ENCODE measurements around the gene NONO.
"Not testable (repeated sequence)": the region's sequence is repeated elsewhere in the genome, so short reads cannot be mapped to it uniquely, and the experiment has no call there.

The NONO gene

GRCh38 chrX:71282514-71283402 lies 677 bp upstream of the NONO start:
- Histone ChIP-seq H3K9ac (peak overlapping the region; percentile 75), H3K27me3 (peaks cover 9% of the 10 kb centered on the region; the same call in 1 of the 2 replicates), H3K27ac (peak overlapping the region; percentile 81), H4K20me1 (peaks cover 40% of the 10 kb centered on the region), H3K4me1 (peaks cover 16% of the 10 kb centered on the region), H3K9me3 (0 out of 2 replicates have a peak, but pooled peaks cover 11% of the 10 kb centered on the region), H3K4me2 (peak overlapping the region; percentile 57), H3K4me3 (peak overlapping the region; percentile 49), H3K36me3 (peaks cover 6% of the 10 kb centered on the region; the same call in 1 of the 2 replicates)
- TF ChIP-seq Cebpa-rat (IDR thresholded peaks at IDR 0.05) = no peak

- peaks cover 72% of the 10 kb centered on the region for H4K20me1 ChIP-seq
- H3K4me3 ChIP-seq = peak overlapping the region; percentile 78
- TF ChIP-seq Cebpa-rat (IDR thresholded peaks at IDR 0.05) = no peak
- H3K9me3 ChIP-seq = 0 out of 2 replicates have a peak, but pooled peaks cover 11% of the 10 kb centered on the region
- no peak overlapping the region for H3K27ac ChIP-seq
- peak overlapping the region; percentile 81 for H3K4me2 ChIP-seq
- peaks cover 16% of the 10 kb centered on the region for H3K27me3 ChIP-seq
- H3K9ac ChIP-seq = 0 out of 2 replicates have a peak overlapping the region, but pooled peaks have one; percentile 98
- H3K36me3 ChIP-seq = peaks cover 35% of the 10 kb centered on the region
- peaks cover 16% of the 10 kb centered on the region for H3K4me1 ChIP-seq
Observed at GRCh38 chrX:71285929-71286328, 2.5 kb downstream of the NONO start.

GRCh38 chrX:71291381-71291780 lies 7.9 kb downstream of the NONO start:
- Histone ChIP-seq H3K9ac (no peak overlapping the region), H3K36me3 (peaks cover 89% of the 10 kb centered on the region), H3K4me2 (no peak overlapping the region), H3K9me3 (no peaks in the 10 kb centered on the region), H3K4me3 (no peak overlapping the region), H3K27ac (no peak overlapping the region), H3K27me3 (peaks cover 56% of the 10 kb centered on the region), H4K20me1 (peaks cover 100% of the 10 kb centered on the region), H3K4me1 (peaks cover 7% of the 10 kb centered on the region; the same call in 1 of the 2 replicates)
- no peak for TF ChIP-seq Cebpa-rat (IDR thresholded peaks at IDR 0.05)

GRCh38 chrX:71292669-71293365 lies 9.4 kb downstream of the NONO start:
- Histone ChIP-seq H3K9ac (no peak overlapping the region), H3K27ac (no peak overlapping the region), H3K27me3 (peaks cover 62% of the 10 kb centered on the region), H3K36me3 (peaks cover 97% of the 10 kb centered on the region), H3K4me3 (no peak overlapping the region), H3K4me2 (no peak overlapping the region), H4K20me1 (peaks cover 100% of the 10 kb centered on the region), H3K4me1 (no peaks in the 10 kb centered on the region), H3K9me3 (no peaks in the 10 kb centered on the region)
- no peak for TF ChIP-seq Cebpa-rat (IDR thresholded peaks at IDR 0.05)

GRCh38 chrX:71296806-71297205 lies 13.4 kb downstream of the NONO start:
- H3K4me3 ChIP-seq = no peak overlapping the region
- no peaks in the 10 kb centered on the region for H3K9me3 ChIP-seq
- peaks cover 100% of the 10 kb centered on the region for H4K20me1 ChIP-seq
- peaks cover 61% of the 10 kb centered on the region for H3K27me3 ChIP-seq
- TF ChIP-seq Cebpa-rat (IDR thresholded peaks at IDR 0.05) = no peak
- H3K27ac ChIP-seq = no peak overlapping the region
- H3K4me1 ChIP-seq = no peaks in the 10 kb centered on the region
- H3K36me3 ChIP-seq = peaks cover 100% of the 10 kb centered on the region
- H3K4me2 ChIP-seq = no peak overlapping the region
- H3K9ac ChIP-seq = no peak overlapping the region

- peaks cover 95% of the 10 kb centered on the region for H3K36me3 ChIP-seq
Observed at GRCh38 chrX:71298119-71298518, 14.7 kb downstream of the NONO start.

GRCh38 chrX:71300064-71300463 lies 16.6 kb downstream of the NONO start:
- Histone ChIP-seq H3K36me3 (peaks cover 90% of the 10 kb centered on the region), H4K20me1 (peaks cover 68% of the 10 kb centered on the region), H3K27me3 (peaks cover 66% of the 10 kb centered on the region)
- not testable (repeated sequence) for H3K4me3 ChIP-seq, H3K9me3 ChIP-seq, H3K9ac ChIP-seq, H3K4me1 ChIP-seq, H3K27ac ChIP-seq, H3K4me2 ChIP-seq

More at GRCh38 chrX:71298119-71298518, 14.7 kb downstream of the NONO start:
- no peaks in the 10 kb centered on the region for H3K4me1 ChIP-seq
- H3K9me3 ChIP-seq = no peaks in the 10 kb centered on the region
- no peak overlapping the region for H3K4me2 ChIP-seq
- no peak overlapping the region for H3K27ac ChIP-seq
- no peak for TF ChIP-seq Cebpa-rat (IDR thresholded peaks at IDR 0.05)
- peaks cover 87% of the 10 kb centered on the region for H4K20me1 ChIP-seq
- peaks cover 62% of the 10 kb centered on the region for H3K27me3 ChIP-seq
- H3K4me3 ChIP-seq = no peak overlapping the region
- H3K9ac ChIP-seq = no peak overlapping the region

- Histone ChIP-seq H3K27me3 (peaks cover 69% of the 10 kb centered on the region), H4K20me1 (peaks cover 64% of the 10 kb centered on the region), H3K36me3 (peaks cover 90% of the 10 kb centered on the region)
- not testable (repeated sequence) for H3K4me1 ChIP-seq, H3K4me2 ChIP-seq, H3K9me3 ChIP-seq, H3K9ac ChIP-seq, H3K4me3 ChIP-seq, H3K27ac ChIP-seq
Observed at GRCh38 chrX:71300495-71300894, 17.1 kb downstream of the NONO start.

GRCh38 chrX:71301195-71301924 lies 17.9 kb downstream of the NONO start, which contains the start of gene ITGB1BP2:
Gene ITGB1BP2, plus strand, starts transcription at chrX:71301750. Its CDS starts 57 bp downstream, at chrX:71301807.
- no peaks in the 10 kb centered on the region for H3K9me3 ChIP-seq
- no peak within 1 kb of the TSS for H3K4me3 ChIP-seq
- H3K27ac ChIP-seq = no peak within 1 kb of the TSS
- peaks cover 55% of the 10 kb centered on the region for H4K20me1 ChIP-seq
- H3K4me2 ChIP-seq = no peak within 1 kb of the TSS
- H3K4me1 ChIP-seq = no peaks in the 10 kb centered on the region
- H3K36me3 ChIP-seq = peaks cover 86% of the 10 kb centered on the region
- peaks cover 63% of the 10 kb centered on the region for H3K27me3 ChIP-seq
- H3K9ac ChIP-seq = no peak within 1 kb of the TSS
- no peak for TF ChIP-seq Cebpa-rat (IDR thresholded peaks at IDR 0.05)
